Left renal cortex interstitium (tissue), 4 donors: ENCODE measurements around the gene MYPOP. TPM values are rescaled to one million over a fixed set of nuclear protein-coding genes. Genes with fewer than 3 reads are reported as not detected.
"Not testable (repeated sequence)": the region's sequence is repeated elsewhere in the genome, so short reads cannot be mapped to it uniquely, and the experiment has no call there.

Experiments used
- DNase-seq, 4 donors: peaks; one replicate each; pipeline ENCODE4 v3.0.0-alpha.2; 2013; ENCODE audit warnings: low read depth in 4 of 4, low spot score in 2 of 4, missing footprints in 1 of 4
- polyA plus RNA-seq, 4 donors: library from polyadenylated mRNA; unstranded; fragments of 120-200 nt; gene quantifications; one replicate each; pipeline ENCODE4 v1.2.1, GENCODE V29; 2013; ENCODE audit not compliant: insufficient read length in 4 of 4

Gene MYPOP
- polyA plus RNA-seq, 4 donors, result 3.7 to 7.2 (median 5.8) TPM

- DNase-seq, result no peak
These were observed 17.5 kb downstream of the MYPOP start for GRCh38 chr19:45884682-45885555.

GRCh38 chr19:45883881-45884681, 18.3 kb downstream of the MYPOP start:
- DNase-seq, result no peak

- DNase-seq, result no peak
These were observed 18.9 kb downstream of the MYPOP start for GRCh38 chr19:45883586-45883880.

- DNase-seq, result no peak
These were observed 19.5 kb downstream of the MYPOP start for GRCh38 chr19:45882652-45883585.

GRCh38 chr19:45881909-45882528, 20.4 kb downstream of the MYPOP start:
- DNase-seq, result no peak

- no peak for DNase-seq
These were observed 21.1 kb downstream of the MYPOP start for GRCh38 chr19:45881082-45881908.

GRCh38 chr19:45879971-45880370, 22.4 kb downstream of the MYPOP start:
- no peak for DNase-seq

GRCh38 chr19:45879055-45879454, 23.4 kb downstream of the MYPOP start:
- no peak for DNase-seq

- DNase-seq, result no peak
These were observed 24.2 kb downstream of the MYPOP start for GRCh38 chr19:45878043-45878794.

GRCh38 chr19:45876411-45877197, 25.8 kb downstream of the MYPOP start:
- DNase-seq, result no peak

GRCh38 chr19:45876161-45876410, 26.3 kb downstream of the MYPOP start:
- DNase-seq, result no peak

GRCh38 chr19:45874620-45874966, 27.8 kb downstream of the MYPOP start:
- DNase-seq, result no peak

- no peak for DNase-seq
These were observed 29.1 kb downstream of the MYPOP start for GRCh38 chr19:45873219-45873772.

- DNase-seq, result no peak
These were observed 30.1 kb downstream of the MYPOP start for GRCh38 chr19:45872095-45872919.

- no peak for DNase-seq
These were observed 31.6 kb downstream of the MYPOP start for GRCh38 chr19:45870798-45871197.

GRCh38 chr19:45867241-45867640, 35.2 kb downstream of the MYPOP start:
- not testable (repeated sequence) for DNase-seq
